HG03139 (cell line): Measurements from ENCODE around the gene SPCS1.
"Not testable (repeated sequence)": the region's sequence is repeated elsewhere in the genome, so short reads cannot be mapped to it uniquely, and the experiment has no call there.

ENCODE experiments used
- ATAC-seq: cut with Tn5 transposase; IDR thresholded peaks from one replicate; pipeline ENCODE4 v1.9.1; 2021; ENCODE audit not compliant: unreplicated experiment

Gene SPCS1

DNA sequence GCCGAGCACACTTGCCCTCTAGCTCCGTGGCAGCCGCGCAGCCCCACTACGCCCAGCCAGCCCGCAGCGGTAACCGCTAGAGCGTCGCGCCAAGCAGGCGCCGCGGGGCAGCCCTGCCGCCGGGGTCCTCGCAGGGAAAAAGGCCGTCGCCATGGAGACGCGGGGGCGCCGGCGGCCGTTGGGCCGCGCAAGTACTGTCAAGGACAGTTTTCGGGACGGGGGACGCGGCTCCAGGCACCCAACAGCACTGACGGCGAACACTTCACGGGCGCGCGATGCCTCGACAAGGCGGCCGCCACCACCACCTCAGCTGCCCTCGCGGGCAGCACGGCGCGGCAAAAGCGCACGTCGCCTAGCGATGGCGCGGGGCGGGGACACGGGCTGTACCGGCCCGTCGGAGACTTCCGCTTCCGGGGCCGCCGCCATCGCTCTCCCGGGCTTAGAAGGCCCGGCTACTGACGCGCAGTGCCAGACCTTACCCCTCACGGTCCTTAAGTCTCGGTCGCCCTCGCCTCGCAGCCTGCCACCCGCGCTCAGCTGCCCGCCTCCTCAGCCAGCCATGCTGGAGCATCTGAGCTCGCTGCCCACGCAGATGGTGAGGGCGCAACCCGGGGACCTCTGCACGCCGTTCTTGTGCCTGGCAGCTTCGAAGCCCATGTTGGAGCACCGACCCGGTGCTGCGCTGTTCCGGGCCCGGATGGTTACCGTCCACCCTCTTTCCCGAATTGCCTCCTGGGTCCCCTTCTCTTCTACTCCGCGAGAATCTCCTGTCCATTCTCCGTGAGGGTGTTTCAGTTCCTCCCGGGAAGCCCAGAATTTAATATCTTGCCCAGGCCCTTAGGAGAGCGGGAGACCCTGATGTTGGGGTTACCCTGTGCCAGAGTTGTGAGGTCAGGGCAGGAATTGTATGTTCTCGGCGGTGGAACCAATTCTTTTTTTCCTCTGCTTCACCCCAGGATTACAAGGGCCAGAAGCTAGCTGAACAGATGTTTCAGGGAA, at the start of gene SPCS1, which contains the start of gene GLT8D1:
SPCS1 (plus strand) TSS at position 419 of the 999 bp plus-strand sequence; CDS start at position 560, 141 bp downstream.
GLT8D1 (minus strand) TSS at position 104 of the 999 bp plus-strand sequence. CDS start 5,331 bp downstream, outside the sequence.
- ATAC-seq: peak; percentile 73

DNA sequence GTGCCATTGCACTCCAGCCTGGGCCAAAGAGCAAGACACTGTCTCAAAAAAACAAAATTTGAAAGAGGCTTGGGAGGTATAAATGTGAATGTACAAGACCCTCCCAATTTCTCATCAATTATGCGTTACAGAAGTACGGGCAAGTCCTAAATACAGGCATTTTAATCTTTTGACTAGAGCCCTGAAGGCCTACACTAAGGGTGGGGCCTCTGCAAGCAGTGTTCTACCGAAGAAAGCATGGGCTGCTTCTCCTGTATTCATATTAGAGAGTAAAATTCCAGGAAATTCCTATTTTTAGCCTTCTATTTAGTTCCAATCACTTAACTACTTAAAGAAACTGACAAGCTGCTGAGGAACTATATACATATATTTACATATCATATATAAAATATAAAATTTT, 45.9 kb upstream of the SPCS1 start:
- ATAC-seq: no peak

DNA sequence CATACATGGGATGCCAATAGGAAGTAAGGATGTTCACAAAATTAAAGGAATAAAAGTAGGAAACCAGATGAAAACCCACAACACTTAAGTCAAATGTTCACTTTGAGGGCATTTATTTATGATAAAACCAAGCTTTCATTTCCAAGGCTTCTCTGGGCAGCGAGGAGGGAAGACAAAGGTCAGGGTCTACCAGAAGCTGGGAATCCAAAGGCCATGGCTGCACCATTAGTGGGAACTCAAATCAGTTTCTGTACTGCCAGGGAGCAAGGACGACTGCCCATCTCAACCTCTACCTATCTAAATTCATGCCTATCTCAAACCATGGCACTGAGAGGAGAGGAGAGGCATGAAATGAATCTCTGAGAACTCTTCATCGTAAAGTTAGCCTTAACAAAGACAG, 42.8 kb upstream of the SPCS1 start:
- no peak for ATAC-seq

DNA sequence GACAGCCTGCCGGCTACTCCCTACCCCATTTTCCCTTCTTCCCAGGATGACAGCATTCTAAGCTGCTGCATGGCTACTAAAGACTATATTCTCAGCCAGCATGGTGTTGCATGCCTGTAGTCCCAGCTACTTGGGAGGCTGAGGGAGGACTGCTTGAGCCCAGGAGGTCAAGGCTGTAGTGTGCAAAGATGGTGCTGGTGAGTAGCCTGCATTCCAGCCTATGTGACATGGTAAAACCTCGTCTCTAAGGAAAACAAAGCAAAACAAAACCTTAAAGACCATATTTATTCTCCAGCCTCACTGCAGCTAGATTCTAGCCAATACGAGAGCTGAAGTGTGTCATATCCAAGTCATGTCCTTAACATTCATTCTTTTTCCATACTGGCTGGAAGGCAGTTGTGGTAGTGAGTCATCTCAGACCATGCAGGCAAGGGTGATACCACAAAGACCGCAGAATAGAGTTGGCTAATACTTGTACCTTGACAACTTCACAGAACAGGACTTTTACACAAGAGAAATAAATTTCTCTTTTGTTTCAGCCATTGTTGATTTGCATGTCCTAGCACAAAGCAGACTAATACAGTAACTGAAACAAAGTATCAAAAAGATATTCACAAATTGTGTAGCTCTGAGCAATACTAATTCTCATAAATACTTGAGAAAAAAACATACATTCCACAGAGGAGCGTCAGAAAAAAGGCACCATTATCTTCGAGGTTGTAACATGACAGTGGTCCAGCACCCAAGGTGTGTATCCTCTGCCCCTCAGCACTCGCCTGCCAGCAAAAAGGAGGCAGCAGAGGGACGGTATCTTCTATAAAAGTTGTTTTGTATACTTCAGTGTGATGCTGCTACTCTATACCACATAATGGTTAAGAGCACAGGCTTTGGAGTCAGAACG, 35.0 kb upstream of the SPCS1 start:
- ATAC-seq: peak; percentile 63

DNA sequence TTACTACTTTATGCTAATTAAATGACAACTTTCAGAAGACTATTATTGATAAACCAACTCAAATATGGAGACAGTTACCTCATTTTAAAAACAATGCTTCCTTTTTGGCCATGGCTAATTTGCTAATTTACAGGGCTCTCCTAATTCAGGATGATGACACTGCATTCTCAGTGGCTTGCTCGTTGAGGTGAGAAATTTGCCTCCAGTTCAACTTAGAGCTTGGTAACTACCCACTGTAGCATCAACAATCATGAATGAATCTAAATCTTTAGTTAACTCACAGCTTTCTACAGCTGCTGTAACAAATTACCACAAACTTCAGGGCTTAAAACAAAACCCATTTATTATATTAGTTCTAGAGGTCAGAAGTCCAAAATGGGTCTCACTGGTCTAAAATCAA, 34.2 kb upstream of the SPCS1 start:
- ATAC-seq: no peak

DNA sequence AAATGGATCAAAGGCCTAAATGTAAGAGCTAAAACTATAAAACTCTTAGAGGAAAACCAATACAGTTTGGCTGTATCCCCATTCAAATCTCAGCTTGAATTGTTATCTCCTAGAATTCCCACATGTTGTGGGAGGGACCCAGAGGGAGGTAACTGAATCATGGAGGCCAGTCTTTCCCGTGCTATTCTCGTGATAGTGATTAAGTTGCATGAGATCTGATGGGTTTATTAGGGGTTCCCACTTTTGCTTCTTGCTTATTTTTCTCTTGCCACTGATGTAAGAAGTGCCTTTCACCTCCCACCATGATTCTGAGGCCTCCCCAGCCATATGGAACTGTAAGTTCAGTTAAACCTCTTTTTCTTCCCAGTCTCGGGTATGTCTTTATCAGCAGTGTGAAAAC, 29.7 kb upstream of the SPCS1 start:
- ATAC-seq: not testable (repeated sequence)

DNA sequence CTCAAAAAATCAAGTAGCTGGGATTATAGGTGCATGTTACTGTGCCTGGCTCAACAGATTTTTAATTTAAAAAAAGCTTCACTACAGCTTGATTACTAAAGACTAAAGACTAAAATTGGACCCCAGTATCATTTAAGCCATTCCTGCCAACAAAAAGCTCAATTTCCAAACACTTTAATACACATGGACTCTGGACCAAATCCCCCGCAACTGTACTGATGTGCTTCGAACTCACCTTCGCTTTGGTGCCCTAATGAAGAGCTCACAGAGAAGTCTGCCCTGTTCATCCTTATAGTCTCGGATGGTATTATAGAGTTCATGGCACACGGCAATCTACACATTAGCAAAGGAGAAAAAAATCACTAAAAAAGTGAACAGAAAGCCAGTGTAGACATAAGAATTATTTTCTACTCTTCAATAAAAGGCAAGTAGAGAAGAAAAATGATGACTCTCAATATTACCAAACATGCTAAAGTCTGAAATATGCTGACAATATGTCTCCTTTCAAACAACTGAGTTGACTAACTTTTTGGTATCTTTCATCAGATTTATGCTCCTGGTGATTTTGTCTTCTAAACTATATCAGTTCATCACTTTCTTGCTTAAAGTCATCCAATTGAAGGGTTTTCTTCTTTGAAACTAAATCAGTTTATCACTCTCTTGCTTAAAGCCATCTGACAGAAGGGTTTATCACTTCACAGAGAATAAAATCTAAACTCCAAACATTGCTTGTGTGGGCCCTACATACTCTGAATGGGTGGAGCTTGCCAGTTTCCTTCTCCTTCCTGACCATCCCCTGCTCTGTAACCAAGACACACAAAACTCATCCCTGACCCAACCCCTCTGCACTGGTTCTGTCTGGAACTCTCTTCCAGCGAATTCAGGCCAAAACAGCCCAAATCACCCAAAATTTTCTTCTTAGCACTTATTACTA, 27.4 kb upstream of the SPCS1 start:
- no peak for ATAC-seq

DNA sequence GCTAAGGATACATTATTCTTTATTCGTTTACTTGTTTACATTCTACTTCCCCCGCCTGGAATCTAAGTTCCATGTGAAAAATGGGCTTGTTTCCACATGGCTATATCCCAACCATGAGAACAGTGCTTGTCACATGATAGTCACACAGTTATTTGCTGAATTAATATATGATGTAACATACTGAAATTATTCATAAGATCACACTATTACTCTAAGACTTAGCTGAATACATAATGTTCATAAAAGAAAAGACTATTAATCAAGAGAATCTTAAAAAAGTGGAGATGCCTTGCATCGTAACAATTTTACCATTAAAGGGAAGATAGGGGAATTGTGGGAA, 26.7 kb upstream of the SPCS1 start:
- no peak for ATAC-seq

DNA sequence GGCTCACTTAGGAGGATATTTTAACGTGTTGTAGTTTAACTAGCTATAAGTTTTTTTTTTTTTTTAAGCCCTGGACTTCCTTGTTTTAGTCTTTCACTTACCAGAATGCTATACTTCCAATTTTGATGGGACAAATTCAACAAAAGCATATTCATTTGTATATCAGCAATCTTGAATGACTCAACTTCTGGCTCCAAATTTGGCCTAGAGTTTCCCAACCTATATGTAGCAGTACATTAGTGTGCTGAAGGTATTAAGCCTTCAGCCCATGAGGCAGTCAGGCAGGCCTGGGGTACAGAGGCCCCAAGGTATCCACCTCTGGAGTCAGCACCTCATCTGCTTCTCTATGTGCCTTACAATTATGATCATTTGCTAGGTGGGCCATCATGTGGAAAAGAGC, 26.1 kb upstream of the SPCS1 start:
- no peak for ATAC-seq

DNA sequence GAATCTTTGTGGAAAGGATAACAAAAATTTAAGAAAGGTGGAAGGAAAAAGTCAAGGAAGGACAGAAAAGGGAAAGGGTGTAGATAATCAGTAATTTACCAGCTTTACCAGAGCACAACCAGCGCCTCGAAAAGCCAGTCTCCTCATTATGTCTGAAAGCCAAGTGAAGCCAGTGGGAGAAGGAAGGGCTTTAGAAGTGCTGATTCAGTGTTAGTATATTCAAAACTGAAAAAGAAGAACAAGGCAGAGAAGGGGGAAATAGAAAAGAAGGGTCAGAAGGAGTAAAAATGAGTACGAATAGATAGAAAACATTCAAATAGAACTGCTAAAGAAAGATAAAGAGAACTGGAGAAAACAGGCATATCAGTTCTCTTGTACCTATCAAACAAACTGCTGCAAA, 24.3 kb upstream of the SPCS1 start:
- no peak for ATAC-seq

DNA sequence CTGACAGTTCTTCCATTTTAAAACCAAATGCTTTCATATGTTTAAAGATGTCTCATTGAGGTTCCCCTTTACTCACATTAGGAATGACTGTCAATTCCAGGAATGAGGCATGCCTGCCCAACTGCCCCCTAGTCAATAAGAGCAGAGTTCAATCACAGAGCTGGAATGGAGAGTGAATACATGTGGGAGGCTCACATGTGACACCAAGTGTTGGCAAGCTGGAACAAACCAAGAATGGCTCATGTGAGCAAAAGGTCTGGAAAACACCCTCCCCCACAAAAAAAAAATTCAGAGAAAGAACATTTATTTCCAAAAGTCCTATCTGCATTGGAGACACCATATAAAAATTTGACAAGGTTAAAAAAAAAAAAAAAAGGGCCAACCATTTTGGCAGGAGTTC, 23.9 kb upstream of the SPCS1 start:
- ATAC-seq: no peak

DNA sequence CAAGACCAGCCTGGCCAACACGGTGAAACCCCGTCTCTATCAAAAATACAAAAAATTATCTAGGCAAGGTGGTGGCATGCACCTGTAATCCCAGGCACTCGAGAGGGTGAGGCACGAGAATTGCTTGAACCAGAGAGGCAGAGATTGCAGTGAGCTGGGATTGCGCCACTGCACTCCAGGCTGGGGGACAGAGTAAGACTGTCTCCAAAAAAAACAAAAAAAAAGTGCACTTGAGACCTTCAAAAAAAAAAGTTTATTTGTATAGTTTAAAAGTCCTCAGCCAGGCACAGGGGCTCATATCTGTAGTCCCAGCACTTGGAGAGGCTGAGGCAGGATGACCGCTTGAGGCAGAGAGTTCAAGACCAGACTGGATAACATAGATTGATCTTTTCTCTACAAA, 22.3 kb upstream of the SPCS1 start:
- no peak for ATAC-seq

DNA sequence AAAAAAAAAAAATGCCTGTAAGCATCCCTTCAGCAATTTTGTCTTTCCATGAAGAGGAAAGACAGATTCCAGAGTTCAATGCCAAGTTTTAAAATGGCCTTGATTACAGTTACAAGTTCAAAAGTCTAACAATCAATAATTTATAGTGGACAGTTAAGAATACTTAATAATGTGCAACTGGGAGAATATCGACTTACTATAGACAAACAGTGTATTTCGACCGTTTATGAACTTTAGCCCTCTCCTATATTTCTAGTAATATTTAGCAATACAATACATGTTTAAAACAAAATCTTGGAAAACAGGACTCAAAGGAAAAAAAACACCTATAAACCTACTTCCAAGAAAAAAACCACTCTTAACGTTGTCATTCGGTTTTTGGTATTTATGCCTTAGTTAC, 21.7 kb upstream of the SPCS1 start:
- no peak for ATAC-seq

DNA sequence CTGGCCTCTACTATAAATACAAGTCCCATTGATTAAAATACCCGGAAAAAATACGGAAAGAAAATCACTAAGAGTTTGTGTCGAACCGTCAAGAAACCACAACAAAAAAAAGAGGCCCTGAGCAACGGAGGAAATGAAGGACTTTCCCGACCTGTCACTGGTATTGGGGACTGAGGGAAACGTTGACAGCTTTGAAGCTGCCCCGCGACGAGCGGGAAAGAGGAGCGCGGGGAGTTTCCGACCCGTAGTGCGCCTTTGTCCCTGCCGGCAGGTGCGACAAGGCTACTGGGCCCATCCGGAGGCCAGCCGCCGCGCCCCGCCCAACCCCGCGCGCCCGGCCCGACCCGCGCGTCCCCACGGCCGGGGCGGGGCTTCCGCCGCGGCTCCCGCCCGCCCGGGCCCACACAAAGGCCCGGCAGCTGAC, 20.6 kb upstream of the SPCS1 start:
- peak; percentile 82 for ATAC-seq

DNA sequence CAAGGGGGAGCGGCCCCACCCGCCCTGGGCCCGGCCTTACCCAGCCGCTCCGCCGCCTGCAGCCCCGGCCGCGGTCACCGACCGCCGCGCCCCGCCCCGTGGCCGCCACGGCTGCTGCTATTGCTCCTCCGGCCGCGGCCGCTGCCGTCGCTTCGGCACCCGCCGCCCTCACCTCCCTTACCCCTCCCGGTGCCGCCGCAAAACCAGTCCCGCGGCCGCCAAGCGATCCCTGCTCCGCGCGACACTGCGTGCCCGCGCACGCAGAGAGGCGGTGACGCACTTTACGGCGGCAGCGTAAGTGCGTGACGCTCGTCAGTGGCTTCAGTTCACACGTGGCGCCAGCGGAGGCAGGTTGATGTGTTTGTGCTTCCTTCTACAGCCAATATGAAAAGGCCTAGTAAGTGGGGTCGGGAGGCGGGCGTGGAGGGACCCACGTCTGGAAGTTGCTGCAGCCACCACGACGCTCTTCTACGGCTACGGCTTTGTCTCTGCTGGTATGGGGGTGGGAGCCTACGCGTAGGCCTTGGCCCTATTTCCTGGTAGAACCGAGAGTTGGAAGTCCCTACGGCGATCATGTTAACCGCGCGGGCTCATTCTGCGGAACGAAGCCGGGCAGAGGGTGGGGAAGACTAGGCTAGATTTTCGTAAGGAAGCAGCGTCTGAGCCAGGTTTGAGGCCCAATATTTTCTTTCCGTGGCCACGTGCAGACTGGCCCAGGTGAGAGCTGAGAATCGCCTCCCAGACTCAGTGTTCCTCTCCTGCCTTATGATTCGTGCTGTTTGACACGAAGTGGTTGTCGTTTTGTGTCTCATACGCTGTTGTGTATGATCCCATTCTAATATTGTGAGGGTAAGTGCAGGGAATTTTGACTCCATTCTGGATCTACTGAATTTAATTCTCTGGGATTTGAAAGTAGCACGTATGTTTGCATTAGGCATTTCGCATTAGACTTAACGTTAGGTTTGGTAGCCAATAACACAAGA, 19.9 kb upstream of the SPCS1 start, which contains the start of the genes GNL3 and PBRM1:
GNL3 (plus strand) TSS at position 324 of the 983 bp plus-strand sequence; CDS start at position 385, 61 bp downstream.
PBRM1 (minus strand) TSS at position 205 of the 983 bp plus-strand sequence.
- peak; percentile 59 for ATAC-seq

DNA sequence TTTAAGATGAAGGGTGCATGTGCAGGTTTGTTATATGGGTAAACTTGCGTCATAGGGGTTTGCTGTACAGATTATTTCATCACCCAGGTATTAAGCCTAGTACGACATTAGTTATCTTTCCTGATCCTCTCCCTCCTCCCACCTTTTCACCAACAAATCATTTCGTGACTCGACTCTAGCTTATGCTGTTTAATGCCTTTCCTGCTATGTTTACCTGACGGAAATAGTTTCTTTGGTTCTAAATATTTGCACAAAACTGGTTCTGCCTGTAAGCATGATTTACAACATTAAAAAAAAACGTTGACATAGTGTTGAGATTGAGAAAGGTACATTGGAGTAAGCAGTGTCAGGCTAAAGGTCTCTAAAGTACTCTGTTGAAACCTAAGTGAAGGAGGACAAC, 17.6 kb upstream of the SPCS1 start:
- no peak for ATAC-seq

DNA sequence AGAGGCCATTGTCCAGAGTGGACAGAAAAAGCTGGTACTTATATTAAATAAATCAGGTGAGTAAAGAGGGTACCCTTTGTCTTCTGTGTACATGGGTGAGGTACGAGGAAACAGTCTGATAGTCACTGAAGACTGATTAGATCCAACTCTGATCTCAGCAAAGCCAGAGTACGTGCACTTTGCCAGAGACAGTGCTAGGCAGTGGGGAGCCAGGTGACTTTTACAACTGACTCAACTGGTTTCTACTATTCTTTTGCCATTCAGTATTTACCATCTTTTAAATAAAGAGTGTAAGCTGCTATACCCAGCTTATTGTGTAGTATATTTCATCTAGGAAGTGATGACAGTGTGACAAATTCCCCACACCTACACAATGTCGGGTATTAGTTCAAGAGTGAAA, 16.8 kb upstream of the SPCS1 start:
- no peak for ATAC-seq

DNA sequence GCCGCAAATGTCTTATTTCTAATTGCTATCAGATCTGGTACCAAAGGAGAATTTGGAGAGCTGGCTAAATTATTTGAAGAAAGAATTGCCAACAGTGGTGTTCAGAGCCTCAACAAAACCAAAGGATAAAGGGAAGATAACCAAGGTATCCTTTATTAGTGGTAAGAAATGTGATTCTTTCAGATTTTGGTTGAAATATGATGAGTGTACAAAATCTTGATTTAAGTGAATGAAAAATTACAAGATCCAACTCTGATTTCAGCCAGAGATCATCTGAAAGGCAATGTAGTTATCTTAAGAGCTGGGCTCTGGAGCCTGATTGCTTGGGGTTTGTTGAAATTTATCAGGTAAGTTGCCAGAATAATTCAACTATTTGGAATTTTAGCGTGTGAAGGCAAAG, 15.3 kb upstream of the SPCS1 start:
- ATAC-seq: no peak

DNA sequence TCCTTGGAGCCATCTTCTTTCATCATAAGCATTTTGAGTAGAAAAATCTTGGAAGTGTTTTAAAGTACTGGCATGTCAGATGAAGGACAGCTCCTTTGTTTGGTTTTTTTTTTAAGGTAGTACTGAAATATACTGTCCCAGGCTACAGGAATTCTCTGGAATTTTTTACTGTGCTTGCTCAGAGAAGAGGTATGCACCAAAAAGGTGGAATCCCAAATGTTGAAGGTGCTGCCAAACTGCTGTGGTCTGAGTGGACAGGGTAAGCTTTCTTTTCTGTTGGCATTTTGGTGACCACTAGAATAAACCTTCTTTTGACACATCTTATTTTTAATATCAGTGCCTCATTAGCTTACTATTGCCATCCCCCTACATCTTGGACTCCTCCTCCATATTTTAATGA, 12.8 kb upstream of the SPCS1 start:
- ATAC-seq: no peak
